ENCODE results near the gene GLRA1. TPM values are rescaled to one million over a fixed set of nuclear protein-coding genes. Genes with fewer than 3 reads are reported as not detected.

Gene GLRA1
- total RNA-seq, 1 experiment from 2014 or later, result not detected

GRCh38 chr5:151890299-151890698 is 34.4 kb downstream of the GLRA1 start:
- H3K9me3 ChIP-seq (ENCODE audit: control insufficient read depth, insufficient read depth, low read depth, low read length), result no peaks in the 10 kb centered on the region
- ChIA-PET CTCF (no interaction called here), POLR2A (no interaction called here)
- in situ Hi-C loops (cut with HindIII; ENCODE audit: low pct_unique_long_range_greater_than_20kb, low sequenced_read_pairs), result no loop called here
- no peaks in the 10 kb centered on the region for H3K36me3 ChIP-seq (ENCODE audit: control insufficient read depth, insufficient read depth, low read length)
- TF ChIP-seq REST (IDR thresholded peaks at IDR 0.05; ENCODE audit: insufficient read depth in 1 of 2, low read depth in 2 of 2, low read length in 1 of 2), result no peak
- no peak for TF ChIP-seq TCF7L2 (IDR thresholded peaks at IDR 0.05; ENCODE audit: low read depth, low read length)
- no peak for TF ChIP-seq POLR2AphosphoS5 (IDR thresholded peaks at IDR 0.05; ENCODE audit: low read depth, low read length)
- TF ChIP-seq CTCF (IDR thresholded peaks at IDR 0.05), result no peak
- no peak for TF ChIP-seq SIN3A (IDR thresholded peaks at IDR 0.05; ENCODE audit: borderline replicate concordance, insufficient read depth, low read depth, low read length)
- ATAC-seq, result no peak
- no peaks in the 10 kb centered on the region for H3K27me3 ChIP-seq (ENCODE audit: control insufficient read depth, insufficient read depth, low read length)
- BruUV-seq (replicated peaks), result no TSS peak
- H3K4me1 ChIP-seq (ENCODE audit: control insufficient read depth, insufficient read depth, low read length), result no peaks in the 10 kb centered on the region
- no peak overlapping the region for H3K27ac ChIP-seq (ENCODE audit: low read length)
- intact Hi-C loops (cut with micrococcal nuclease; ENCODE audit: unreplicated experiment), result no loop called here
- DNase-seq (ENCODE audit: low read depth, low spot score), result no peak
- H3K4me3 ChIP-seq (ENCODE audit: low read depth in 2 of 2, low read length in 2 of 2), result no peak overlapping the region

DNA sequence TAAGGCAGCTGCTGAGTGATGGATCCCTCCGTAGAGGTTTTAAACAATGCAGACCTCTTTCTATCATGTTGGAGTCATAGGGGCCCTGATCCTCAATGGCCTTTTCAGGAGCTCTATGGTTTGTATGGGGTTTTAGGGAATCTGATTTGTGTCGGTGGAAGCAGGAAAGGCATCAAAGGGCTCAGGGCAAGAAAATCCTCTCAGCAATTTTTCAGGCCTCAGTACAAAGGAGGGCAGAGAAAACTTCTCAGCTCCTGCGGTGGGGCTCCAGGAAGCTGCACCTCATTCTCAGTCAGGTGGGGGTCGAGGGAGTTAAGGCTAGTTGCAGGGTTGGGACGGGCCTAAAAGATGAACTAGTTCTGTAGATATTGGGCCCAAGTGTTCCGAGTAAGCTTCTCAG is 35.0 kb downstream of the GLRA1 start:
- no peak for DNase-seq (ENCODE audit: low read depth, low spot score)
- BruUV-seq (replicated peaks), result no TSS peak
- no peak overlapping the region for H3K4me3 ChIP-seq (ENCODE audit: low read depth in 2 of 2, low read length in 2 of 2)
- no peak overlapping the region for H3K27ac ChIP-seq (ENCODE audit: low read length)
- ATAC-seq, result no peak
- no peaks in the 10 kb centered on the region for H3K9me3 ChIP-seq (ENCODE audit: control insufficient read depth, insufficient read depth, low read depth, low read length)
- ChIA-PET CTCF (no interaction called here), POLR2A (no interaction called here)
- H3K4me1 ChIP-seq (ENCODE audit: control insufficient read depth, insufficient read depth, low read length), result no peaks in the 10 kb centered on the region
- intact Hi-C loops (cut with micrococcal nuclease; ENCODE audit: unreplicated experiment), result no loop called here
- in situ Hi-C loops (cut with HindIII; ENCODE audit: low pct_unique_long_range_greater_than_20kb, low sequenced_read_pairs), result no loop called here
- H3K27me3 ChIP-seq (ENCODE audit: control insufficient read depth, insufficient read depth, low read length), result no peaks in the 10 kb centered on the region
- TF ChIP-seq SIN3A (IDR thresholded peaks at IDR 0.05; ENCODE audit: borderline replicate concordance, insufficient read depth, low read depth, low read length) (no peak), REST (IDR thresholded peaks at IDR 0.05; ENCODE audit: insufficient read depth in 1 of 2, low read depth in 2 of 2, low read length in 1 of 2) (no peak)
- H3K36me3 ChIP-seq (ENCODE audit: control insufficient read depth, insufficient read depth, low read length), result no peaks in the 10 kb centered on the region
